HFFc6 (cell line): ENCODE results near the gene TP63. TPM values are rescaled to one million over a fixed set of nuclear protein-coding genes. Genes with fewer than 3 reads are reported as not detected.

Source experiments
- DNase-seq: peaks from one replicate; pipeline ENCODE4 v3.0.0-alpha.2; 2018
- H3K27ac Mint-ChIP-seq: 2 replicates; pipeline ENCODE4 v1.8.0; 2020; ENCODE audit warnings: mild to moderate bottlenecking, mixed read lengths
- H3K27me3 Mint-ChIP-seq: 2 replicates; pipeline ENCODE4 v1.8.0; 2021; ENCODE audit warnings: mild to moderate bottlenecking, moderate library complexity, mixed read lengths; ENCODE audit not compliant: insufficient read depth
- H3K36me3 Mint-ChIP-seq: 2 replicates; pipeline ENCODE4 v1.8.0; 2021; ENCODE audit warnings: low read depth, mixed read lengths
- H3K4me1 Mint-ChIP-seq: 2 replicates; pipeline ENCODE4 v1.8.0; 2020; ENCODE audit warnings: low read depth, mixed read lengths
- H3K4me3 Mint-ChIP-seq: 2 replicates; pipeline ENCODE4 v1.8.0; 2020; ENCODE audit warnings: mild to moderate bottlenecking, moderate library complexity, mixed read lengths
- H3K9me3 Mint-ChIP-seq: 2 replicates; pipeline ENCODE4 v1.8.0; 2020; ENCODE audit warnings: mild to moderate bottlenecking, mixed read lengths
- total RNA-seq, 6 experiments: library from RNA; stranded (reverse); fragmentation: NEBNext Ultra II Directional; extraction: Animal tissue kit (Norgen Biotek cat#: 25700); gene quantifications; 2 replicates in 1 of 6; 3 replicates in 5 of 6; pipeline ENCODE4 v1.2.3, GENCODE V29; 2021
- TF ChIP-seq, protein P1 (sequence below): fragments of 200-600 bp; sonication (generic); IDR thresholded peaks from 2 replicates; pipeline ENCODE4 v1.5.0; 2021; ENCODE audit warnings: antibody characterized with exemption, mild to moderate bottlenecking

The TP63 gene
- total RNA-seq, 6 experiments from 2014 or later, result not detected

DNA sequence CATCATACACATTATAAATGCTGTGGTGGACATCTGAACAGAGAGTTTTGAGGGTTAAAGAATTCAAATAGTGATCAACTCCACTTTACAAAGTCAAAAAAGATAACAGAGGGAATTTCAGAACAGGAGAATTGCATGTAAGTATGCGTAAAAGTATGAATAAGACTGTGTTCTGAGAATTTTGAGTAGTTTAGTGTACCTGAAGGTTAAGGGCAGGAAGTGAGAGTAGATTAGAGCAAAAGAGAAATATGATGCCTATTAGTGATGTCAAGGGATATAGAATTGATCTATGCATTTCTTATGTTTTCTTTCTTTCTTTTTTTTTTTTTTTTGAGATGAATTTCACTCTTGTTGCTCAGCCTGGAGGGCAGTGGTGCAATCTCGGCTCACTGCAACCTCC lies 53.1 kb downstream of the TP63 start:
- Mint-ChIP-seq H3K27me3 (no peaks in the 10 kb centered on the region), H3K27ac (no peak overlapping the region), H3K9me3 (peaks cover 4% of the 10 kb centered on the region; the same call in 1 of the 2 replicates), H3K4me3 (no peak overlapping the region), H3K4me1 (no peaks in the 10 kb centered on the region), H3K36me3 (no peaks in the 10 kb centered on the region)
- TF ChIP-seq, protein P1, sequence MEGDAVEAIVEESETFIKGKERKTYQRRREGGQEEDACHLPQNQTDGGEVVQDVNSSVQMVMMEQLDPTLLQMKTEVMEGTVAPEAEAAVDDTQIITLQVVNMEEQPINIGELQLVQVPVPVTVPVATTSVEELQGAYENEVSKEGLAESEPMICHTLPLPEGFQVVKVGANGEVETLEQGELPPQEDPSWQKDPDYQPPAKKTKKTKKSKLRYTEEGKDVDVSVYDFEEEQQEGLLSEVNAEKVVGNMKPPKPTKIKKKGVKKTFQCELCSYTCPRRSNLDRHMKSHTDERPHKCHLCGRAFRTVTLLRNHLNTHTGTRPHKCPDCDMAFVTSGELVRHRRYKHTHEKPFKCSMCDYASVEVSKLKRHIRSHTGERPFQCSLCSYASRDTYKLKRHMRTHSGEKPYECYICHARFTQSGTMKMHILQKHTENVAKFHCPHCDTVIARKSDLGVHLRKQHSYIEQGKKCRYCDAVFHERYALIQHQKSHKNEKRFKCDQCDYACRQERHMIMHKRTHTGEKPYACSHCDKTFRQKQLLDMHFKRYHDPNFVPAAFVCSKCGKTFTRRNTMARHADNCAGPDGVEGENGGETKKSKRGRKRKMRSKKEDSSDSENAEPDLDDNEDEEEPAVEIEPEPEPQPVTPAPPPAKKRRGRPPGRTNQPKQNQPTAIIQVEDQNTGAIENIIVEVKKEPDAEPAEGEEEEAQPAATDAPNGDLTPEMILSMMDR, result no peak
- no peak for DNase-seq

DNA sequence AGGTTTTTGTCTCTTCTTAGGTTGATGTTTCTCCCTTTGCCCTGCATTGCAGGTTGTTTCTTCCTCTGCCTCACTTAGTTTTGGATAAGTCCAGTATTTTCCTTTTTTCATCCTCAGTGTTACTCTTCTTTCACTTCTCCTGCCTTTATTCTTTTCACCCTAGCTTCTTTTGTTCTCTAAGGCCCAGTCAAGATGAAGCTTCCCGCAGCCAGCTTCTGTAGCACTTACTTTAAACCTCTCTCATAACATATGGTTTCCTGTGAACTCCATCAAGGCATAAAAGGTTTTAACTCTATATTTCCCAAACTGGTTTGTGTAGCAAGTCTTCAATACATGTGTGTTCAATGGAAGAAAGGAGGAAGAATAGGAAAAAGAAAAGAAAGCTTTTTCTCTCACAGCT lies 54.1 kb downstream of the TP63 start:
- peaks cover 4% of the 10 kb centered on the region; the same call in 1 of the 2 replicates for H3K9me3 Mint-ChIP-seq
- no peak for DNase-seq
- TF ChIP-seq, protein P1, result no peak

DNA sequence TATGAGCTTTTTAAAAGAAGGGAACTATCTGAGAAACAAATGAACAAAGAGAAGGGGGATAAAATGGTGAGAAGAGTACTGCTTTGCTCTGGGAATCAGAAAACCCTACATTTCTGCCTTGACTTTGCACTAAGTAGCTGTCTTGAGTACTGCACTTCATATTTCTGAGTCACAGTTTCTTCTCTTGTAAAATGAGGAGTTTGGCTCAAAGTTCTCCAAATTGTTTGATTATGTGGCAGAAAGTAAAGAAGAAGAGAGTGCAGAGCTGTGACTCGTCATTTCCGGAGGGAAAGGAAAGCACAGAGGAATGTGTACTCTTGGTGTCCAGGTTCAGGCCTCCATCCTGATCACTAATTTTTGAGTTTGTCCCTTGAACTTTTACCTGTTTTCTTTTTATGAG lies 54.7 kb downstream of the TP63 start:
- Mint-ChIP-seq H3K4me1 (no peaks in the 10 kb centered on the region), H3K27me3 (no peaks in the 10 kb centered on the region), H3K9me3 (peaks cover 4% of the 10 kb centered on the region; the same call in 1 of the 2 replicates), H3K27ac (peak overlapping the region; percentile 57), H3K36me3 (no peaks in the 10 kb centered on the region), H3K4me3 (no peak overlapping the region)
- TF ChIP-seq, protein P1, result no peak
- DNase-seq, result peak; percentile 7

More for the DNA sequence above, 54.1 kb downstream of the TP63 start:
- H3K4me3 Mint-ChIP-seq, result no peak overlapping the region
- H3K36me3 Mint-ChIP-seq, result no peaks in the 10 kb centered on the region
- no peaks in the 10 kb centered on the region for H3K4me1 Mint-ChIP-seq
- H3K27me3 Mint-ChIP-seq, result no peaks in the 10 kb centered on the region
- no peak overlapping the region for H3K27ac Mint-ChIP-seq

DNA sequence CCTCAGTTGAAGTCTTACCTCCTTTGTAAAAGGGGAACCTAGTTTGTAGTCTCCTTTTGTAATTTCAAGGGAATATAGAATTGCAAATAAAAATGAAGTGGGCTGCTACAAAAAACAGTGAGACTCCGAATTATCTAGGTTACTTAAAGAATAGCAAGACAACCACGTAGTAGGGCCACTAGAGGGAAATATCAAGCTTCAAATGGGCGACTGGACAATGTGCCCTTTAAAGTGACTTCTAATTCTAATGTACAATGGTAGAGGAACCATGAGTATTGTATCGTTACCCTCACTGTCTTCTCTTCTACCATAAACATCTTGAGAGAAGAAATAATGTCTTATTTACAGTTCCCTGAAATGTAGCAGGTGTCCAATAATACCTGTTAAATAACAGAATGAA lies 56.3 kb downstream of the TP63 start:
- Mint-ChIP-seq H3K27ac (no peak overlapping the region), H3K27me3 (no peaks in the 10 kb centered on the region), H3K4me1 (no peaks in the 10 kb centered on the region), H3K9me3 (peaks cover 11% of the 10 kb centered on the region; the same call in 1 of the 2 replicates), H3K4me3 (no peak overlapping the region), H3K36me3 (no peaks in the 10 kb centered on the region)
- TF ChIP-seq, protein P1, result no peak
- no peak for DNase-seq

DNA sequence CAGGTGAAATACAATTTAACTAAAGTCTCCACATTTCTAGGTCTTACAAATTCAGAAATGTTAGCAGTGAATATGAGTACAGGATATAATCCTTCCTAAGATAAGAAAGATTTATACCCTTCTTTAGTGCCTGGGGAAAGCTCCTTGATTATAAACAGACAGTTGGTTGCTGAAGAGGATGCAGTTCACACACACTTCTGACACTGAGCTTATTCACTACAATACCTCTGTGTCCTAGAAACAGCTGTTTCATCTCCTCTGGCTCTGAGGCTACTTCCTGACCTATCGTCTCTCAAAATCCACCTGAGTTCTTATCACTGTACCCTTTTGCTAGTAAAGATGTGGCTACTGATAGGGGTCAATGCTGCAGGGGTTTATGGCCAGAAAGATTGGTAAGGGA lies 57.1 kb downstream of the TP63 start:
- Mint-ChIP-seq H3K27me3 (no peaks in the 10 kb centered on the region), H3K27ac (no peak overlapping the region), H3K9me3 (peaks cover 11% of the 10 kb centered on the region; the same call in 1 of the 2 replicates), H3K36me3 (no peaks in the 10 kb centered on the region), H3K4me3 (no peak overlapping the region), H3K4me1 (no peaks in the 10 kb centered on the region)
- no peak for DNase-seq
- TF ChIP-seq, protein P1, result no peak

DNA sequence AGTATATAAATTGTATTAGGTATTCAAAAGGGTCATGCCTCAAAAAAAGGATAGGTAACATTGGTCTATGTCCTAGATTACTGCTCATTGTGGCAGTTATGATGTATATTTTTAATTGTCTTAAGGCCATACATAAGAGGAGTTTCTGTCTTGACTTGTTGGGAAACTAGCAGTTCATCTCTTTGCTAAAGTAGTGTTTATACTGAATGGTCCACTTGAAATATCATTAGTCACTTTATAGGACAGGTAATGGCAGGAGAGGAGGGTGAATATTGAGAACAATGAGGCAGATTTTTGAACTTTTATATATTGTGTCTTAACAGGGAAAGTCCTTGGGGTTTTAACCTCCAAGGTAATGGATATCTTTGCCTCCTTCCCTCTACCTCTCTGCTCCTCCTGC lies 58.4 kb downstream of the TP63 start:
- no peak overlapping the region for H3K27ac Mint-ChIP-seq
- no peaks in the 10 kb centered on the region for H3K27me3 Mint-ChIP-seq
- no peak for DNase-seq
- no peaks in the 10 kb centered on the region for H3K4me1 Mint-ChIP-seq
- TF ChIP-seq, protein P1, result no peak
- H3K4me3 Mint-ChIP-seq, result no peak overlapping the region
- peaks cover 7% of the 10 kb centered on the region; the same call in 1 of the 2 replicates for H3K9me3 Mint-ChIP-seq
- no peaks in the 10 kb centered on the region for H3K36me3 Mint-ChIP-seq
